ENCODE data around the gene BIRC2.
A peak's percentile ranks its signal among the peaks of the same experiment; 100 is the strongest.
"Not testable (repeated sequence)": the region's sequence is repeated elsewhere in the genome, so short reads cannot be mapped to it uniquely, and the experiment has no call there.

The BIRC2 gene

GRCh38 chr11:102346748-102347461, at the start of gene BIRC2:
Gene BIRC2 (plus strand): TSS chr11:102347214. CDS start chr11:102349855, 2,641 bp downstream.
- DNase-seq: no peak

GRCh38 chr11:102300837-102301236, 46.2 kb upstream of the BIRC2 start:
- not testable (repeated sequence) for DNase-seq

GRCh38 chr11:102302241-102302640, 44.8 kb upstream of the BIRC2 start:
- DNase-seq: no peak

- DNase-seq: no peak
Measured at GRCh38 chr11:102304686-102305085, 42.3 kb upstream of the BIRC2 start.

- no peak for DNase-seq
Measured at GRCh38 chr11:102305352-102306047, 41.5 kb upstream of the BIRC2 start.

- no peak for DNase-seq
Measured at GRCh38 chr11:102306048-102306597, 40.9 kb upstream of the BIRC2 start.

GRCh38 chr11:102306817-102307726, 39.9 kb upstream of the BIRC2 start:
- DNase-seq: no peak

- DNase-seq: no peak
Measured at GRCh38 chr11:102307727-102308038, 39.3 kb upstream of the BIRC2 start.

GRCh38 chr11:102309621-102310541, 37.1 kb upstream of the BIRC2 start:
- no peak for DNase-seq

GRCh38 chr11:102312667-102313066, 34.3 kb upstream of the BIRC2 start:
- DNase-seq: no peak

GRCh38 chr11:102313238-102313940, 33.6 kb upstream of the BIRC2 start:
- no peak for DNase-seq

- DNase-seq: no peak
Measured at GRCh38 chr11:102314784-102315183, 32.2 kb upstream of the BIRC2 start.

GRCh38 chr11:102316346-102316904, 30.6 kb upstream of the BIRC2 start:
- DNase-seq: no peak

- DNase-seq: peak; percentile 38
Measured at GRCh38 chr11:102317099-102317767, 29.8 kb upstream of the BIRC2 start, which contains the start of gene BIRC3. Gene BIRC3 (plus strand): TSS chr11:102317484. CDS start chr11:102324510, 7,026 bp downstream.

GRCh38 chr11:102317768-102318103, 29.3 kb upstream of the BIRC2 start:
- no peak for DNase-seq

GRCh38 chr11:102318469-102318868, 28.5 kb upstream of the BIRC2 start:
- DNase-seq: no peak

GRCh38 chr11:102319544-102319943, 27.5 kb upstream of the BIRC2 start:
- DNase-seq: no peak

- DNase-seq: no peak
Measured at GRCh38 chr11:102320188-102320587, 26.8 kb upstream of the BIRC2 start.

- DNase-seq: no peak
Measured at GRCh38 chr11:102320679-102321078, 26.3 kb upstream of the BIRC2 start.

GRCh38 chr11:102322560-102322959, 24.5 kb upstream of the BIRC2 start:
- no peak for DNase-seq
